ENCODE measurements around the gene SESN1. TPM values are rescaled to one million over a fixed set of nuclear protein-coding genes. Genes with fewer than 3 reads are reported as not detected.

Gene SESN1
- total and polyA plus RNA-seq, 2 donors (not counting 1 experiment from before 2014, with no cell fraction given) = 16.2 to 28.6 TPM

DNA sequence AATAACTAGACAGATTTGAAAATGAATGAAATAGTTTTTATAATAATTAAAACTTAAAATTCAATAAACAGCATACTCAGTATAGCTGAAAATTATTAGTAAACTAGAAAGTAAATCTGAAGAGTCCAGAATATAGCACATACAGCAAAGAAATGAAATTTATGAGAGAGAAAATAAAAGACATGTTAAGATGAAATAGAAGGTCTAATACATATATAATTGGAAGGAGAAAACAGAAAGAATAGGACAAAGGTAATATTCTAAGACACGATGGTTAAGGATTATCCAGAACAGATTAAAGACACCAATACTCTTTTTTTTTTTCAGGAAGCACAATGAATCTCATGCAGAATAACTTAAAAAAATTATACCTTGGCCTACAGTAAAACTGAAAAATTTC is 69.0 kb downstream of the SESN1 start:
- Mint-ChIP-seq H3K27me3 (no peaks in the 10 kb centered on the region), H3K4me1 (peaks cover 28% of the 10 kb centered on the region), H3K9me3 (ENCODE audit: insufficient read depth) (no peaks in the 10 kb centered on the region), H3K4me3 (no peak overlapping the region), H3K27ac (no peak overlapping the region)
- Histone ChIP-seq H3K27ac (ENCODE audit: low read length in 2 of 2) (no peak overlapping the region), H3K27me3 (replicated peaks in 1 of 4; ENCODE audit: control extremely low read depth in 1 of 4, control insufficient read depth in 3 of 4, insufficient read depth in 4 of 4, low read length in 3 of 4) (no peaks in the 10 kb centered on the region), H3K9ac (ENCODE audit: low read length) (no peak overlapping the region), H2AFZ (ENCODE audit: insufficient read depth, low read depth, low read length, poor library complexity, severe bottlenecking) (no peak overlapping the region), H3K9me3 (ENCODE audit: control extremely low read depth in 1 of 3, control insufficient read depth in 2 of 3, insufficient read depth in 1 of 3, low read length in 2 of 3) (no peaks in the 10 kb centered on the region), H3K36me3 (replicated peaks in 1 of 2; ENCODE audit: control extremely low read depth in 1 of 2, control insufficient read depth in 1 of 2, extremely low read depth in 1 of 2, insufficient read depth in 2 of 2, low read length in 1 of 2) (no peaks in the 10 kb centered on the region), H3K4me3 (ENCODE audit: control extremely low read depth in 1 of 5, extremely low read depth in 1 of 5, insufficient read depth in 1 of 5, low read depth in 2 of 5, low read length in 4 of 5) (no peak overlapping the region), H3K4me1 (ENCODE audit: control insufficient read depth in 2 of 2, insufficient read depth in 2 of 2, low read length in 2 of 2) (peaks cover 3 to 22% of the 10 kb centered on the region in 2 donors), H3K4me2 (replicated peaks; ENCODE audit: low read depth, low read length, poor library complexity, severe bottlenecking) (no peak overlapping the region), H3K79me2 (ENCODE audit: control insufficient read depth, insufficient read depth, low read length) (no peaks in the 10 kb centered on the region), H4K20me1 (ENCODE audit: control insufficient read depth, insufficient read depth, low read length, poor library complexity, severe bottlenecking) (no peaks in the 10 kb centered on the region)
- ChIA-PET POLR2A (no interaction called here), CTCF (no interaction called here)
- WGBS (ENCODE audit: insufficient coverage) = no CpG with 5 or more reads among the region's 1 CpG
- DNase-seq (no peak), ATAC-seq (ENCODE audit: low read depth) (no peak)
- TF ChIP-seq, protein P1, sequence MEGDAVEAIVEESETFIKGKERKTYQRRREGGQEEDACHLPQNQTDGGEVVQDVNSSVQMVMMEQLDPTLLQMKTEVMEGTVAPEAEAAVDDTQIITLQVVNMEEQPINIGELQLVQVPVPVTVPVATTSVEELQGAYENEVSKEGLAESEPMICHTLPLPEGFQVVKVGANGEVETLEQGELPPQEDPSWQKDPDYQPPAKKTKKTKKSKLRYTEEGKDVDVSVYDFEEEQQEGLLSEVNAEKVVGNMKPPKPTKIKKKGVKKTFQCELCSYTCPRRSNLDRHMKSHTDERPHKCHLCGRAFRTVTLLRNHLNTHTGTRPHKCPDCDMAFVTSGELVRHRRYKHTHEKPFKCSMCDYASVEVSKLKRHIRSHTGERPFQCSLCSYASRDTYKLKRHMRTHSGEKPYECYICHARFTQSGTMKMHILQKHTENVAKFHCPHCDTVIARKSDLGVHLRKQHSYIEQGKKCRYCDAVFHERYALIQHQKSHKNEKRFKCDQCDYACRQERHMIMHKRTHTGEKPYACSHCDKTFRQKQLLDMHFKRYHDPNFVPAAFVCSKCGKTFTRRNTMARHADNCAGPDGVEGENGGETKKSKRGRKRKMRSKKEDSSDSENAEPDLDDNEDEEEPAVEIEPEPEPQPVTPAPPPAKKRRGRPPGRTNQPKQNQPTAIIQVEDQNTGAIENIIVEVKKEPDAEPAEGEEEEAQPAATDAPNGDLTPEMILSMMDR (IDR thresholded peaks at IDR 0.05) = no peak
- TF ChIP-seq EZH2 (IDR thresholded peaks at IDR 0.05; ENCODE audit: borderline replicate concordance, insufficient read depth, low read depth, low read length, poor library complexity, severe bottlenecking) = no peak
- intact Hi-C loops (cut with micrococcal nuclease) = no loop called here

DNA sequence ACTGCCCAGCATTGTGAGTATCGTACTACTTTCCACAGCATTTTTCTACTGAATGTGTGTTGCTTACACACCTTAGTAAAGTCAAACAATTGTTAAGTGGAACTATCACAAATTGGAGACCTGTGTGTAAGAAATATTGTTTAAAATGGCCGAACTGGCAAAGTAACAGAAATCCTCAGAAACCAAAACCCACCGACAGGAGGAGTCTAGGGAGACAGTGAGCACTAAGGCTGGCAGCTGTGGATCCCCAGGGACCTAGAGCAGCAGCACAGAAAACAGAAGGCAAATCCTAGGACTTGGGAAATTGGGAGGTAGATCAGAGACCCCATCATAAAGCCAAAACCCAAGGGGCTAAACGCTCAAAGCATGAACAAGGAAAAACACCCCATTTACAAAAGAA is 69.9 kb downstream of the SESN1 start:
- Mint-ChIP-seq H3K4me3 (no peak overlapping the region), H3K27me3 (no peaks in the 10 kb centered on the region), H3K4me1 (peaks cover 31% of the 10 kb centered on the region), H3K9me3 (ENCODE audit: insufficient read depth) (no peaks in the 10 kb centered on the region), H3K27ac (no peak overlapping the region)
- no peak overlapping the region for H2AFZ ChIP-seq (ENCODE audit: insufficient read depth, low read depth, low read length, poor library complexity, severe bottlenecking)
- ChIA-PET CTCF (no interaction called here), POLR2A (no interaction called here)
- no peaks in the 10 kb centered on the region for H3K9me3 ChIP-seq (ENCODE audit: control extremely low read depth in 1 of 3, control insufficient read depth in 2 of 3, insufficient read depth in 1 of 3, low read length in 2 of 3)
- no peak overlapping the region for H3K4me3 ChIP-seq (ENCODE audit: control extremely low read depth in 1 of 5, extremely low read depth in 1 of 5, insufficient read depth in 1 of 5, low read depth in 2 of 5, low read length in 4 of 5)
- intact Hi-C loops (cut with micrococcal nuclease) = no loop called here
- H4K20me1 ChIP-seq (ENCODE audit: control insufficient read depth, insufficient read depth, low read length, poor library complexity, severe bottlenecking) = no peaks in the 10 kb centered on the region
- TF ChIP-seq EZH2 (IDR thresholded peaks at IDR 0.05; ENCODE audit: borderline replicate concordance, insufficient read depth, low read depth, low read length, poor library complexity, severe bottlenecking) = no peak
- DNase-seq (no peak), ATAC-seq (ENCODE audit: low read depth) (no peak)
- no peaks in the 10 kb centered on the region for H3K79me2 ChIP-seq (ENCODE audit: control insufficient read depth, insufficient read depth, low read length)
- H3K27ac ChIP-seq (ENCODE audit: low read length in 2 of 2) = no peak overlapping the region
- H3K9ac ChIP-seq (ENCODE audit: low read length) = no peak overlapping the region
- no CpG with 5 or more reads among the region's 4 CpGs for WGBS (ENCODE audit: insufficient coverage)
- no peaks in the 10 kb centered on the region for H3K27me3 ChIP-seq (replicated peaks in 1 of 4; ENCODE audit: control extremely low read depth in 1 of 4, control insufficient read depth in 3 of 4, insufficient read depth in 4 of 4, low read length in 3 of 4)
- H3K4me2 ChIP-seq (replicated peaks; ENCODE audit: low read depth, low read length, poor library complexity, severe bottlenecking) = no peak overlapping the region
- peaks cover 5 to 31% of the 10 kb centered on the region in 2 donors for H3K4me1 ChIP-seq (ENCODE audit: control insufficient read depth in 2 of 2, insufficient read depth in 2 of 2, low read length in 2 of 2)
- H3K36me3 ChIP-seq (replicated peaks in 1 of 2; ENCODE audit: control extremely low read depth in 1 of 2, control insufficient read depth in 1 of 2, extremely low read depth in 1 of 2, insufficient read depth in 2 of 2, low read length in 1 of 2) = no peaks in the 10 kb centered on the region
